DOHH2 (cell line): ENCODE data around the gene LRRC59.

ENCODE experiments used
- EZH2phosphoT487 ChIP-seq: fragments of 200-600 bp; sonication (generic); IDR thresholded peaks from 2 replicates; pipeline ENCODE4 v1.6.1; 2017; ENCODE audit warnings: borderline replicate concordance, mild to moderate bottlenecking, antibody characterized with exemption, low read length, moderate library complexity, mixed read lengths
- TF ChIP-seq, protein P1 (sequence below): fragments of 200-600 bp; sonication (generic); IDR thresholded peaks from one replicate; pipeline ENCODE4 v1.5.1; 2014; ENCODE audit warnings: antibody characterized with exemption, mild to moderate bottlenecking, low read depth, low read length; ENCODE audit not compliant: poor library complexity, severe bottlenecking

DNA sequence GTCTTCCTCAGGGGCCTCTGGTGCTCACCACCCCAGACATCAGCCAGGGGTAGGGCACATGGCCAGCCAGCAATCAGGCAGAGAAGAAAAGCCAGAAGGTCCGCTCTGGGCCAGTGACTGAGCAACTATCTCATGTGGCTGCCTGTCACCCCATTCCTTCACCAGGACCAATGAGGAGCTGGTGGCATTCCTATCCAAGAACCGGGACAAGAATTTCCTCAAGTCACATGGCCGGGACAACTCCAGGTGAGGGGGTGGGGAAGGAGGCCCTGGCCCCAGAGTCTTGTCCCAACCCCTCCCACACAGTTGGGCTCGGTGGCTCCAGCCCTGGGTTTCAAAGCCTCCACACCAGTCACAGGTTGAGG is 42.0 kb downstream of the LRRC59 start:
- TF ChIP-seq, protein P1, sequence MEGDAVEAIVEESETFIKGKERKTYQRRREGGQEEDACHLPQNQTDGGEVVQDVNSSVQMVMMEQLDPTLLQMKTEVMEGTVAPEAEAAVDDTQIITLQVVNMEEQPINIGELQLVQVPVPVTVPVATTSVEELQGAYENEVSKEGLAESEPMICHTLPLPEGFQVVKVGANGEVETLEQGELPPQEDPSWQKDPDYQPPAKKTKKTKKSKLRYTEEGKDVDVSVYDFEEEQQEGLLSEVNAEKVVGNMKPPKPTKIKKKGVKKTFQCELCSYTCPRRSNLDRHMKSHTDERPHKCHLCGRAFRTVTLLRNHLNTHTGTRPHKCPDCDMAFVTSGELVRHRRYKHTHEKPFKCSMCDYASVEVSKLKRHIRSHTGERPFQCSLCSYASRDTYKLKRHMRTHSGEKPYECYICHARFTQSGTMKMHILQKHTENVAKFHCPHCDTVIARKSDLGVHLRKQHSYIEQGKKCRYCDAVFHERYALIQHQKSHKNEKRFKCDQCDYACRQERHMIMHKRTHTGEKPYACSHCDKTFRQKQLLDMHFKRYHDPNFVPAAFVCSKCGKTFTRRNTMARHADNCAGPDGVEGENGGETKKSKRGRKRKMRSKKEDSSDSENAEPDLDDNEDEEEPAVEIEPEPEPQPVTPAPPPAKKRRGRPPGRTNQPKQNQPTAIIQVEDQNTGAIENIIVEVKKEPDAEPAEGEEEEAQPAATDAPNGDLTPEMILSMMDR = no peak
- TF ChIP-seq EZH2phosphoT487 = no peak
